Upper lobe of left lung (tissue), 4 donors: ENCODE results near the gene METTL17.

ENCODE experiments used
- POLR2A ChIP-seq, 4 donors: fragments of 450-650 bp; IDR thresholded peaks; one replicate each; pipeline ENCODE4 v1.5.1; 2016 to 2017; ENCODE audit warnings: antibody characterized with exemption in 4 of 4, mild to moderate bottlenecking in 2 of 4
- TF ChIP-seq, protein P1 (sequence below), 6 experiments: fragments of 450-650 bp in 4 of 6; fragments of 200-600 bp in 2 of 6; sonication (generic) in 2 of 6; IDR thresholded peaks; one replicate each; pipeline ENCODE4 v1.5.1; 2016 to 2019; ENCODE audit warnings: antibody characterized with exemption in 6 of 6

DNA sequence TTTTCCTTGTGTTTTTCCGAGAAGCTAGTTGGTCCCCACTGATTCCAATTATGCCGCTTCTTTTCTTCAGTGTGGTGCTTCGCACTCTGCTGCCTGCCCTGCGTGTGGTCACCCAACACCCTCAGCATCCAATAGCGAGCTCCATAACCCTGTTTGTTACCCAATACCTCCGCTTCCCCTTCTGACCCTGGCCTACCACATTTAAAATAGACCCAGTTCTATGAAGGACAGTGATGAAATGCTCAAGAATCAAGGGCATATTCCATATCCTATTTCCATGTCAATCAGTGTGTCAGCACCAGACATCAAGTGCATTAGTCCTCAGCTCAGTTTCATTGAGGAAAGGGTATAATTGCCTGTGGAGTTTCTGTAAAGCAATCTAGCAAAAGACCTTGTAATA lies 25.5 kb downstream of the METTL17 start:
- no peak for TF ChIP-seq POLR2A (IDR thresholded peaks at IDR 0.05)
- TF ChIP-seq, protein P1, sequence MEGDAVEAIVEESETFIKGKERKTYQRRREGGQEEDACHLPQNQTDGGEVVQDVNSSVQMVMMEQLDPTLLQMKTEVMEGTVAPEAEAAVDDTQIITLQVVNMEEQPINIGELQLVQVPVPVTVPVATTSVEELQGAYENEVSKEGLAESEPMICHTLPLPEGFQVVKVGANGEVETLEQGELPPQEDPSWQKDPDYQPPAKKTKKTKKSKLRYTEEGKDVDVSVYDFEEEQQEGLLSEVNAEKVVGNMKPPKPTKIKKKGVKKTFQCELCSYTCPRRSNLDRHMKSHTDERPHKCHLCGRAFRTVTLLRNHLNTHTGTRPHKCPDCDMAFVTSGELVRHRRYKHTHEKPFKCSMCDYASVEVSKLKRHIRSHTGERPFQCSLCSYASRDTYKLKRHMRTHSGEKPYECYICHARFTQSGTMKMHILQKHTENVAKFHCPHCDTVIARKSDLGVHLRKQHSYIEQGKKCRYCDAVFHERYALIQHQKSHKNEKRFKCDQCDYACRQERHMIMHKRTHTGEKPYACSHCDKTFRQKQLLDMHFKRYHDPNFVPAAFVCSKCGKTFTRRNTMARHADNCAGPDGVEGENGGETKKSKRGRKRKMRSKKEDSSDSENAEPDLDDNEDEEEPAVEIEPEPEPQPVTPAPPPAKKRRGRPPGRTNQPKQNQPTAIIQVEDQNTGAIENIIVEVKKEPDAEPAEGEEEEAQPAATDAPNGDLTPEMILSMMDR (IDR thresholded peaks at IDR 0.05): no peak
